Measurements from ENCODE around the gene CERS1. TPM values are rescaled to one million over a fixed set of nuclear protein-coding genes. Genes with fewer than 3 reads are reported as not detected.

CERS1 gene
- polyA plus RNA-seq, 3 donors = not detected

GRCh38 chr19:18912933-18913332 is 17.0 kb upstream of the CERS1 start:
- WGBS (ENCODE audit: insufficient coverage) = 99% methylated on average over 14 of the region's 14 CpGs
- Mint-ChIP-seq H3K4me1 (peaks cover 7% of the 10 kb centered on the region), H3K4me3 (no peak overlapping the region), H3K36me3 (peaks cover 29 to 91% of the 10 kb centered on the region in 2 donors), H3K27ac (peak overlapping the region in 2 of 7 donors; percentile 75 to 76), H3K9me3 (peaks cover 0 to 2% (median 0%) of the 10 kb centered on the region in 7 donors), H3K27me3 (ENCODE audit: low read depth in 3 of 3) (peaks cover 0 to 2% (median 0%) of the 10 kb centered on the region in 3 donors)
- no peak overlapping the region for H2AFZ ChIP-seq (ENCODE audit: insufficient read depth, low read depth, low read length, poor library complexity, severe bottlenecking)
- no peaks in the 10 kb centered on the region for H3K27me3 ChIP-seq (ENCODE audit: control insufficient read depth in 2 of 2, insufficient read depth in 2 of 2, low read length in 2 of 2)
- H3K36me3 ChIP-seq (replicated peaks in 1 of 2; ENCODE audit: control insufficient read depth in 1 of 2, insufficient read depth in 2 of 2, low read length in 2 of 2) = peaks cover 55 to 73% of the 10 kb centered on the region in 2 donors
- H3K4me1 ChIP-seq (ENCODE audit: control insufficient read depth in 1 of 2, insufficient read depth in 2 of 2, low read length in 2 of 2) = peaks cover 3 to 7% of the 10 kb centered on the region in 2 donors
- H3K79me2 ChIP-seq (ENCODE audit: insufficient read depth, low read length) = peaks cover 69% of the 10 kb centered on the region
- no peak for DNase-seq
- no peak overlapping the region for H3K9ac ChIP-seq (ENCODE audit: insufficient read depth, low read length, poor library complexity, severe bottlenecking)
- H3K27ac ChIP-seq (ENCODE audit: low read depth in 1 of 2, low read length in 2 of 2) = no peak overlapping the region
- peaks cover 66% of the 10 kb centered on the region for H4K20me1 ChIP-seq (ENCODE audit: insufficient read depth, low read length)
- H3K9me3 ChIP-seq (replicated peaks in 1 of 2; ENCODE audit: control insufficient read depth in 1 of 2, insufficient read depth in 1 of 2, low read length in 2 of 2) = no peaks in the 10 kb centered on the region
- no peak overlapping the region for H3K4me2 ChIP-seq (replicated peaks; ENCODE audit: extremely low read depth, low read length, poor library complexity, severe bottlenecking)
- no peak overlapping the region for H3K4me3 ChIP-seq (replicated peaks in 1 of 3; ENCODE audit: low read depth in 2 of 3, low read length in 3 of 3)
- no peak for TF ChIP-seq CTCF (IDR thresholded peaks at IDR 0.05)
- intact Hi-C loops (cut with micrococcal nuclease) = no loop called here

DNA sequence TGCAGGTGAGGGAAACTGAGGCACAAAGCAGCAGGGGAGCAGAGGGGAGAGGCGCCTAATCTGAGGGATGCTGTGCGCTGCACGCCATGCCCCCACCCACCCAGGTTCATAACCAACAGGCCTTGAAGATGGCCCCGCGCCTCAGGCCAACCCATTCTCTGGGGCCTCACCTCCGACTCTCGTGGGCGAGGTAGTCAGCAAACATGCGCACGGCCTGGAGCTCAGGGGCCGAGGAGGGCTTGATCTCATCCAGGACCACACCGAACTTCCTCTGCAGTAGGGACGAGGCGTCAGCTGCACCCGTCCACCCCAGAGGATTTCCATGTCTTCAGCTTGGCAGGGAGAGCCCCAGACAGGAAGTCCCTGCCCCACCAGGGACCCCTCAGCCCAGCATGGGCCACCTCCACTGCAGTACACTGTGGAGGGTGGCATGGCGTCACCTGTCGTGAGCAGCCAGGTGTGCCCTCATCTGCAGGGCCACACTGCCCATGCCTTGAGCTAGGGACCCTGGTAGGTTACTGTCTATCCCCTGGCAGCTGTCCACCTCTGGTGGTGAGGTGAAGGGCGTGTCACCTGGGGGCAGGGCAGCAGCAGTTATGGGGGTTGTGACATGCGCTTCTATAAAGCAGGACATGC is 15.0 kb upstream of the CERS1 start:
- no peak overlapping the region for H3K27ac Mint-ChIP-seq
- no peak for TF ChIP-seq CTCF (IDR thresholded peaks at IDR 0.05)
- WGBS (ENCODE audit: insufficient coverage) = 97% methylated on average over 17 of the region's 19 CpGs
- Histone ChIP-seq H4K20me1 (ENCODE audit: insufficient read depth, low read length) (peaks cover 84% of the 10 kb centered on the region), H3K27me3 (ENCODE audit: control insufficient read depth in 2 of 2, insufficient read depth in 2 of 2, low read length in 2 of 2) (no peaks in the 10 kb centered on the region), H3K79me2 (ENCODE audit: insufficient read depth, low read length) (peaks cover 49% of the 10 kb centered on the region), H3K9ac (ENCODE audit: insufficient read depth, low read length, poor library complexity, severe bottlenecking) (no peak overlapping the region), H2AFZ (ENCODE audit: insufficient read depth, low read depth, low read length, poor library complexity, severe bottlenecking) (no peak overlapping the region), H3K9me3 (replicated peaks in 1 of 2; ENCODE audit: control insufficient read depth in 1 of 2, insufficient read depth in 1 of 2, low read length in 2 of 2) (no peaks in the 10 kb centered on the region), H3K36me3 (replicated peaks in 1 of 2; ENCODE audit: control insufficient read depth in 1 of 2, insufficient read depth in 2 of 2, low read length in 2 of 2) (peaks cover 75 to 93% of the 10 kb centered on the region in 2 donors), H3K27ac (ENCODE audit: low read depth in 1 of 2, low read length in 2 of 2) (no peak overlapping the region), H3K4me3 (replicated peaks in 1 of 3; ENCODE audit: low read depth in 2 of 3, low read length in 3 of 3) (no peak overlapping the region), H3K4me1 (ENCODE audit: control insufficient read depth in 1 of 2, insufficient read depth in 2 of 2, low read length in 2 of 2) (no peaks in the 10 kb centered on the region), H3K4me2 (replicated peaks; ENCODE audit: extremely low read depth, low read length, poor library complexity, severe bottlenecking) (no peak overlapping the region)
- intact Hi-C loops (cut with micrococcal nuclease) = no loop called here
- H3K36me3 Mint-ChIP-seq = peaks cover 38 to 91% of the 10 kb centered on the region in 2 donors
- DNase-seq = no peak
- no peaks in the 10 kb centered on the region for H3K4me1 Mint-ChIP-seq
- H3K4me3 Mint-ChIP-seq = no peak overlapping the region
- no peaks in the 10 kb centered on the region for H3K27me3 Mint-ChIP-seq (ENCODE audit: low read depth in 3 of 3)
- peaks cover 0 to 2% (median 0%) of the 10 kb centered on the region in 7 donors for H3K9me3 Mint-ChIP-seq

Measured in CD14-positive monocyte (primary cell).